ENCODE data around the gene TTC39B. TPM values are rescaled to one million over a fixed set of nuclear protein-coding genes. Genes with fewer than 3 reads are reported as not detected.

Gene TTC39B
- total and polyA plus RNA-seq, 2 of the 8 experiments (the other 6 are each of a cell fraction or from before 2014, with no cell fraction given), result 1.6 to 10.9 TPM

- ChIA-PET CTCF (ENCODE audit: partially characterized antibody) (interaction anchor here (0.6 to 1.4 kb wide), 2 partner anchors 11 to 24 kb away, joined by 3 to 4 read pairs; no protein-coding TSS in a partner anchor), POLR2A (ENCODE audit: partially characterized antibody) (interaction anchor here (1.2 to 2.8 kb wide), 6 partner anchors 9 to 119 kb away, joined by 3 to 8 read pairs (median 3); no protein-coding TSS in a partner anchor)
- no peak overlapping the region for H2BK20ac ChIP-seq (ENCODE audit: low read length)
- no peak for FAIRE-seq
- peak overlapping the region; percentile 82 to 87 for H3K4me2 ChIP-seq (ENCODE audit: insufficient read depth in 1 of 2, low read depth in 2 of 2, low read length in 2 of 2)
- no peak overlapping the region for H3K23ac ChIP-seq (ENCODE audit: insufficient read length)
- peaks cover 2% of the 10 kb centered on the region; the same call in 1 of the 2 replicates for H3K79me1 ChIP-seq (ENCODE audit: low read depth, low read length)
- H3K36me3 ChIP-seq (ENCODE audit: control insufficient read depth in 2 of 4, insufficient read depth in 4 of 4, low read length in 3 of 4), result no peaks in the 10 kb centered on the region
- no peak overlapping the region for H3K4ac ChIP-seq (replicated peaks; ENCODE audit: insufficient read length, low read depth, low read length)
- no peaks in the 10 kb centered on the region for H4K20me1 ChIP-seq (replicated peaks in 1 of 2; ENCODE audit: control insufficient read depth in 1 of 2, insufficient read depth in 2 of 2, low read length in 2 of 2)
- H3K18ac ChIP-seq (ENCODE audit: extremely low read depth, low read length), result no peak overlapping the region
- H3K79me2 ChIP-seq (ENCODE audit: control insufficient read depth in 1 of 2, insufficient read depth in 2 of 2, low read length in 2 of 2), result no peaks in the 10 kb centered on the region; a peak in 1 of 4 replicates
- H2BK15ac ChIP-seq (ENCODE audit: low read length), result no peak overlapping the region; the same call in 1 of the 2 replicates
- 84% methylated on average over 4 of the region's 4 CpGs; no CpG with 5 or more reads in 1 of the 2 experiments for WGBS, 2 experiments (ENCODE audit: extremely low coverage in 1 of 2, insufficient coverage in 1 of 2, insufficient read length in 1 of 2, insufficient replicate concordance in 2 of 2, low coverage in 1 of 2, low lambda C conversion rate in 2 of 2, missing lambda C conversion rate in 1 of 2)
- H4K91ac ChIP-seq (replicated peaks; ENCODE audit: insufficient read length, low read length), result no peak overlapping the region
- no peak overlapping the region for H3K56ac ChIP-seq (replicated peaks; ENCODE audit: insufficient read length, low read depth, low read length)
- H3K27ac ChIP-seq (ENCODE audit: low read depth, low read length), result no peak overlapping the region
- H3K27me3 ChIP-seq (replicated peaks in 1 of 4; ENCODE audit: control insufficient read depth in 3 of 4, extremely low read depth in 1 of 4, insufficient read depth in 3 of 4, low read length in 3 of 4), result no peaks in the 10 kb centered on the region
- peaks cover 0 to 7% (median 1%) of the 10 kb centered on the region in 4 experiments; a peak in 3 of 7 replicates for H3K4me1 ChIP-seq (replicated peaks in 1 of 4; ENCODE audit: control insufficient read depth in 3 of 4, insufficient read depth in 4 of 4, low read length in 3 of 4)
- peak overlapping the region in 1 of 4 experiments; percentile 13; a peak in 1 of 7 replicates for H3K9ac ChIP-seq (replicated peaks in 1 of 4; ENCODE audit: extremely low read depth in 1 of 4, low read depth in 3 of 4, low read length in 3 of 4)
- H2BK5ac ChIP-seq (ENCODE audit: low read depth, low read length), result no peak overlapping the region
- H2AK5ac ChIP-seq (ENCODE audit: low read depth, low read length), result no peak overlapping the region
- H3K9me3 ChIP-seq (ENCODE audit: insufficient read depth in 2 of 2, low read depth in 1 of 2, low read length in 1 of 2), result no peaks in the 10 kb centered on the region
- no peak overlapping the region for H4K8ac ChIP-seq (ENCODE audit: extremely low read depth, insufficient read depth, low read length)
- H2BK12ac ChIP-seq (ENCODE audit: low read depth, low read length), result no peak overlapping the region
- no peak overlapping the region for H2AFZ ChIP-seq (ENCODE audit: low read length)
- no peak overlapping the region for H4K5ac ChIP-seq (ENCODE audit: insufficient read length, low read depth, low read length)
- no peak overlapping the region for H3K14ac ChIP-seq (ENCODE audit: insufficient read length)
- TF ChIP-seq ASH2L (IDR thresholded peaks at IDR 0.05; ENCODE audit: low read length) (no peak), TCF12 (IDR thresholded peaks at IDR 0.05; ENCODE audit: low read depth, low read length) (no peak), JUND (IDR thresholded peaks at IDR 0.05; ENCODE audit: low read length) (no peak), EGR1 (IDR thresholded peaks at IDR 0.05; ENCODE audit: borderline replicate concordance, low read depth, low read length) (no peak), CHD1 (IDR thresholded peaks at IDR 0.05; ENCODE audit: low read depth, low read length) (no peak), HDAC2 (IDR thresholded peaks at IDR 0.05; ENCODE audit: borderline replicate concordance in 1 of 2, low read depth in 2 of 2, low read length in 2 of 2) (no peak), KDM5A (IDR thresholded peaks at IDR 0.05; ENCODE audit: low read length) (no peak), YY1 (IDR thresholded peaks at IDR 0.05; ENCODE audit: low read depth, low read length) (no peak)
- TF ChIP-seq, protein P1, sequence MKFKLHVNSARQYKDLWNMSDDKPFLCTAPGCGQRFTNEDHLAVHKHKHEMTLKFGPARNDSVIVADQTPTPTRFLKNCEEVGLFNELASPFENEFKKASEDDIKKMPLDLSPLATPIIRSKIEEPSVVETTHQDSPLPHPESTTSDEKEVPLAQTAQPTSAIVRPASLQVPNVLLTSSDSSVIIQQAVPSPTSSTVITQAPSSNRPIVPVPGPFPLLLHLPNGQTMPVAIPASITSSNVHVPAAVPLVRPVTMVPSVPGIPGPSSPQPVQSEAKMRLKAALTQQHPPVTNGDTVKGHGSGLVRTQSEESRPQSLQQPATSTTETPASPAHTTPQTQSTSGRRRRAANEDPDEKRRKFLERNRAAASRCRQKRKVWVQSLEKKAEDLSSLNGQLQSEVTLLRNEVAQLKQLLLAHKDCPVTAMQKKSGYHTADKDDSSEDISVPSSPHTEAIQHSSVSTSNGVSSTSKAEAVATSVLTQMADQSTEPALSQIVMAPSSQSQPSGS (IDR thresholded peaks at IDR 0.05; ENCODE audit: low read length), result no peak
- no peak overlapping the region for H2BK120ac ChIP-seq (replicated peaks; ENCODE audit: low read depth, low read length)
- no peak for DNase-seq (ENCODE audit: low read depth in 1 of 2, low spot score in 2 of 2)
- H3K23me2 ChIP-seq (ENCODE audit: low read depth, low read length), result peaks cover 9% of the 10 kb centered on the region
- peak overlapping the region; percentile 76 to 89 (median 80); a peak in 7 of 8 replicates for H3K4me3 ChIP-seq (ENCODE audit: extremely low read depth in 1 of 4, insufficient read depth in 2 of 4, low read depth in 3 of 4, low read length in 4 of 4)
Measured at GRCh38 chr9:15305470-15305869, 1.5 kb downstream of the TTC39B start.

Data from H1 (cell line).